Measurements from ENCODE around the gene SYN1. TPM values are rescaled to one million over a fixed set of nuclear protein-coding genes. Genes with fewer than 3 reads are reported as not detected.

SYN1 gene
- polyA plus RNA-seq, 4 donors: 5.3 to 6.5 (median 5.9) TPM

GRCh38 chrX:47574547-47575301 is 44.9 kb downstream of the SYN1 start:
- DNase-seq (ENCODE audit: low read depth in 4 of 4, low spot score in 2 of 4): no peak

- DNase-seq (ENCODE audit: low read depth in 4 of 4, low spot score in 2 of 4): no peak
These were observed 45.5 kb downstream of the SYN1 start for GRCh38 chrX:47574076-47574546.

- DNase-seq (ENCODE audit: low read depth in 4 of 4, low spot score in 2 of 4): peak in 1 of 4 donors; percentile 67
These were observed 46.1 kb downstream of the SYN1 start for GRCh38 chrX:47573341-47574075.

- DNase-seq (ENCODE audit: low read depth in 4 of 4, low spot score in 2 of 4): no peak
These were observed 46.8 kb downstream of the SYN1 start for GRCh38 chrX:47572773-47573340.

GRCh38 chrX:47571896-47572295 is 47.8 kb downstream of the SYN1 start:
- DNase-seq (ENCODE audit: low read depth in 4 of 4, low spot score in 2 of 4): no peak

- DNase-seq (ENCODE audit: low read depth in 4 of 4, low spot score in 2 of 4): no peak
These were observed 48.4 kb downstream of the SYN1 start for GRCh38 chrX:47571215-47571614.

GRCh38 chrX:47570794-47571193 is 48.9 kb downstream of the SYN1 start:
- DNase-seq (ENCODE audit: low read depth in 4 of 4, low spot score in 2 of 4): no peak

- DNase-seq (ENCODE audit: low read depth in 4 of 4, low spot score in 2 of 4): no peak
These were observed 50.9 kb downstream of the SYN1 start for GRCh38 chrX:47568656-47569295.

GRCh38 chrX:47566841-47567240 is 52.8 kb downstream of the SYN1 start:
- DNase-seq (ENCODE audit: low read depth in 4 of 4, low spot score in 2 of 4): no peak

GRCh38 chrX:47564438-47565085 is 55.1 kb downstream of the SYN1 start:
- DNase-seq (ENCODE audit: low read depth in 4 of 4, low spot score in 2 of 4): no peak

GRCh38 chrX:47563801-47564315 is 55.8 kb downstream of the SYN1 start:
- no peak for DNase-seq (ENCODE audit: low read depth in 4 of 4, low spot score in 2 of 4)

GRCh38 chrX:47562615-47563243 is 56.9 kb downstream of the SYN1 start:
- DNase-seq (ENCODE audit: low read depth in 4 of 4, low spot score in 2 of 4): no peak

- DNase-seq (ENCODE audit: low read depth in 4 of 4, low spot score in 2 of 4): no peak
These were observed 58.0 kb downstream of the SYN1 start for GRCh38 chrX:47561659-47562151.

- DNase-seq (ENCODE audit: low read depth in 4 of 4, low spot score in 2 of 4): peak; percentile 93 to 98 (median 94)
These were observed 58.6 kb downstream of the SYN1 start, which contains the start of gene ARAF for GRCh38 chrX:47560934-47561658. TSS of gene ARAF (plus strand) at chrX:47561205. CDS start at chrX:47562968, 1,763 bp downstream.

GRCh38 chrX:47560179-47560933 is 59.3 kb downstream of the SYN1 start:
- DNase-seq (ENCODE audit: low read depth in 4 of 4, low spot score in 2 of 4): no peak

- DNase-seq (ENCODE audit: low read depth in 4 of 4, low spot score in 2 of 4): no peak
These were observed 61.2 kb downstream of the SYN1 start for GRCh38 chrX:47558436-47558835.

GRCh38 chrX:47556045-47556623 is 63.5 kb downstream of the SYN1 start:
- peak in 2 of 4 donors; percentile 76 to 78 for DNase-seq (ENCODE audit: low read depth in 4 of 4, low spot score in 2 of 4)

GRCh38 chrX:47543496-47543895 is 76.2 kb downstream of the SYN1 start:
- no peak for DNase-seq (ENCODE audit: low read depth in 4 of 4, low spot score in 2 of 4)

Data from left renal cortex interstitium (tissue), 4 donors.